HepG2 (cell line): ENCODE results near the gene TMEM165. TPM values are rescaled to one million over a fixed set of nuclear protein-coding genes. Genes with fewer than 3 reads are reported as not detected.
A peak's percentile ranks its signal among the peaks of the same experiment; 100 is the strongest.

Experiments used
- HOXA7 ChIP-seq: sonication (generic); formaldehyde crosslinking; IDR thresholded peaks from 2 replicates; pipeline ENCODE4 v1.8.1; 2022; ENCODE audit warnings: mild to moderate bottlenecking, missing genetic modification reagents, moderate library complexity
- MYC ChIP-seq: sonication (generic); formaldehyde crosslinking; IDR thresholded peaks from 2 replicates; pipeline ENCODE4 v1.9.0; 2021; ENCODE audit warnings: missing genetic modification reagents, borderline replicate concordance
- POLR2AphosphoS5 ChIP-seq: IDR thresholded peaks from 2 replicates; pipeline ENCODE4 v1.6.1; 2012; ENCODE audit warnings: low read depth, low read length
- SKI ChIP-seq: fragments of 450-650 bp; IDR thresholded peaks from one replicate; pipeline ENCODE4 v1.6.1; 2018; ENCODE audit warnings: mild to moderate bottlenecking; ENCODE audit not compliant: partially characterized antibody
- TCF12 ChIP-seq, 2 experiments: fragments of 450-650 bp in 1 of 2; sonication (generic) in 1 of 2; formaldehyde crosslinking in 1 of 2; IDR thresholded peaks; 2 replicates each; pipeline versions ENCODE4 v1.6.1 to v1.8.0; 2017 to 2022; ENCODE audit warnings: antibody characterized with exemption in 1 of 2, mild to moderate bottlenecking in 1 of 2, missing genetic modification reagents in 1 of 2, moderate library complexity in 1 of 2
- ZHX2 ChIP-seq, 2 experiments: sonication (generic) in 1 of 2; formaldehyde crosslinking in 1 of 2; IDR thresholded peaks; 2 replicates each; pipeline versions ENCODE4 v1.6.1 to v1.9.0; 2014 to 2022; ENCODE audit warnings: antibody characterized with exemption in 1 of 2, borderline replicate concordance in 1 of 2, inconsistent platforms in 1 of 2, low read depth in 1 of 2, missing genetic modification reagents in 1 of 2
- ZNF234 ChIP-seq: sonication (generic); formaldehyde crosslinking; conservative IDR thresholded peaks from 2 replicates; pipeline ENCODE4 v1.5.1; 2020; ENCODE audit warnings: mild to moderate bottlenecking, missing genetic modification reagents
- ZNF326 ChIP-seq: sonication (generic); formaldehyde crosslinking; IDR thresholded peaks from 2 replicates; pipeline ENCODE4 v1.4.0; 2020; ENCODE audit warnings: missing genetic modification reagents, borderline replicate concordance
- ZNF546 ChIP-seq: sonication (generic); formaldehyde crosslinking; conservative IDR thresholded peaks from 2 replicates; pipeline ENCODE4 v1.8.1; 2023; ENCODE audit warnings: mild to moderate bottlenecking, missing genetic modification reagents
- ZNF577 ChIP-seq: sonication (generic); formaldehyde crosslinking; IDR thresholded peaks from 2 replicates; pipeline ENCODE4 v1.4.0; 2020; ENCODE audit warnings: mild to moderate bottlenecking, low read depth, missing genetic modification reagents, borderline replicate concordance
- ZNF775 ChIP-seq: sonication (generic); formaldehyde crosslinking; IDR thresholded peaks from 2 replicates; pipeline ENCODE4 v1.4.0; 2020; ENCODE audit warnings: missing genetic modification reagents, mild to moderate bottlenecking, moderate library complexity, borderline replicate concordance
- ZSCAN12 ChIP-seq: sonication (generic); formaldehyde crosslinking; IDR thresholded peaks from 2 replicates; pipeline ENCODE4 v1.9.0; 2021; ENCODE audit warnings: mild to moderate bottlenecking, missing genetic modification reagents
- ZSCAN25 ChIP-seq: sonication (generic); formaldehyde crosslinking; IDR thresholded peaks from 2 replicates; pipeline ENCODE4 v1.8.0; 2022; ENCODE audit warnings: mild to moderate bottlenecking, missing genetic modification reagents
- polyA plus RNA-seq, 8 experiments: library from polyadenylated mRNA; depleted of rRNA in 3 of 8; stranded (reverse) in 7 of 8; unstranded in 1 of 8; fragments of >200 nt; fragmentation: Illumina TruSeq in 4 of 8; extraction: Trizol in 4 of 8; gene quantifications; 2 replicates each; pipeline versions ENCODE4 v1.2.1 to v1.2.3, GENCODE V29; 2011 to 2016; ENCODE audit warnings: low read depth in 4 of 8, missing spikeins in 1 of 8, mixed read lengths in 1 of 8; ENCODE audit not compliant: insufficient read depth in 1 of 8
- total RNA-seq, 5 experiments: library from RNA; depleted of rRNA; stranded (reverse); fragments of >200 nt; fragmentation: Illumina TruSeq; extraction: Trizol; gene quantifications; 2 replicates each; pipeline ENCODE4 v1.2.3, GENCODE V29; 2016; ENCODE audit warnings: low read depth in 1 of 5
- TF ChIP-seq, protein P1 (sequence below), 2 experiments: sonication (generic) in 1 of 2; formaldehyde crosslinking in 1 of 2; IDR thresholded peaks; 2 replicates each; pipeline versions ENCODE4 v1.5.1 to v1.6.1; 2011 to 2020; ENCODE audit warnings: borderline replicate concordance in 1 of 2, low read depth in 1 of 2, low read length in 1 of 2, mild to moderate bottlenecking in 1 of 2, missing genetic modification reagents in 1 of 2, moderate library complexity in 1 of 2
- TF ChIP-seq, protein P2 (sequence below): sonication (generic); formaldehyde crosslinking; IDR thresholded peaks from 2 replicates; pipeline ENCODE4 v1.4.0; 2020; ENCODE audit warnings: missing genetic modification reagents

Gene TMEM165
- total and polyA plus RNA-seq, 2 of the 13 experiments (the other 11 are each of a cell fraction or from before 2014, with no cell fraction given) = 54.6 to 103 TPM

DNA sequence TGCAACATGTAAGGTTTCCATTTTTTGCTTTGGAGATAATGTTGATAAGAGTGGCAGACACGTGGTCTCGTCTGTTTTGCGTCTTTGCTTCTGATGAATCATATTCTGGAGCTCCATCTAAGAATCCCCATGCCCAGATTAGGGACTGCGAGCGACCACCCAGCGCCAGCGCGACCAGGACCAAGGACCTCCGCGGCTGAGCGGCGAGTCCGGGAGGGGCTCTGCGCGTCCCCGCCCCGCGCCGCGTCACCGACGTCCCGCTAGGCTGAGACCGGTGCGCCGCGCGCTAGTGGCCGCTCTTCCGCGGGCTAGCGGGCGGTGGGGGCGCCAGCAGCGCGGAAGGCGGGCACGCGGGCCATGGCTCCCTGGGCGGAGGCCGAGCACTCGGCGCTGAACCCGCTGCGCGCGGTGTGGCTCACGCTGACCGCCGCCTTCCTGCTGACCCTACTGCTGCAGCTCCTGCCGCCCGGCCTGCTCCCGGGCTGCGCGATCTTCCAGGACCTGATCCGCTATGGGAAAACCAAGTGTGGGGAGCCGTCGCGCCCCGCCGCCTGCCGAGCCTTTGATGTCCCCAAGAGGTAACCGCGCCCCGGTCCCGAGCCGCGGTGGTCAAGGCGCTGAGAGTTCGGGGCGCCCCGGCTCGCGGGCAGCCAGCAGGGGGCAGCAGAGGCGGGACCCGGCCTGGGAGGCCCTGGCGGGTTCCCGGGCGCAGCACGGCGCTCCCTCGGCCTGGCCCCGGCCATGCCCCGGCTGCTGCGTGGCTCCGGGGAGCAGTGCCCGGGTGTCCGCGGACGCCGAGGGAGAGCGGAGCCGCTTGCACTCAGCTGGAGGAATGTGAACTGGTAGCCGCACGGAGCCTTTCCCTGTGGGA, 49.5 kb upstream of the TMEM165 start, which contains the start of gene SRD5A3 (continued):
- TF ChIP-seq ZNF546 (CRISPR knock-in tag) = no peak
- peak; percentile 58 for TF ChIP-seq ZSCAN25 (CRISPR knock-in tag)
- TF ChIP-seq, protein P1, sequence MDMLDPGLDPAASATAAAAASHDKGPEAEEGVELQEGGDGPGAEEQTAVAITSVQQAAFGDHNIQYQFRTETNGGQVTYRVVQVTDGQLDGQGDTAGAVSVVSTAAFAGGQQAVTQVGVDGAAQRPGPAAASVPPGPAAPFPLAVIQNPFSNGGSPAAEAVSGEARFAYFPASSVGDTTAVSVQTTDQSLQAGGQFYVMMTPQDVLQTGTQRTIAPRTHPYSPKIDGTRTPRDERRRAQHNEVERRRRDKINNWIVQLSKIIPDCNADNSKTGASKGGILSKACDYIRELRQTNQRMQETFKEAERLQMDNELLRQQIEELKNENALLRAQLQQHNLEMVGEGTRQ (IDR thresholded peaks at IDR 0.05; ENCODE audit: low read depth, low read length) = no peak
- TF ChIP-seq, protein P1 (CRISPR knock-in tag; IDR thresholded peaks at IDR 0.05; ENCODE audit: borderline replicate concordance) = peak; percentile 29; the same call in 1 of the 2 replicates
- TF ChIP-seq ZSCAN12 (CRISPR knock-in tag) = no peak
- TF ChIP-seq ZNF775 = no peak
- no peak for TF ChIP-seq ZNF577
- no peak for TF ChIP-seq TCF12 (IDR thresholded peaks at IDR 0.05)
- TF ChIP-seq TCF12 (CRISPR knock-in tag; IDR thresholded peaks at IDR 0.05) = peak; percentile 31; the same call in 1 of the 2 replicates
- no peak for TF ChIP-seq ZNF326 (CRISPR knock-in tag)
- TF ChIP-seq ZNF234 = no peak; the same call in 1 of the 2 replicates
- TF ChIP-seq POLR2AphosphoS5 = peak; percentile 45
- no peak for TF ChIP-seq SKI
- TF ChIP-seq, protein P2, sequence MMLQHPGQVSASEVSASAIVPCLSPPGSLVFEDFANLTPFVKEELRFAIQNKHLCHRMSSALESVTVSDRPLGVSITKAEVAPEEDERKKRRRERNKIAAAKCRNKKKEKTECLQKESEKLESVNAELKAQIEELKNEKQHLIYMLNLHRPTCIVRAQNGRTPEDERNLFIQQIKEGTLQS (CRISPR knock-in tag) = peak; percentile 49; the same call in 1 of the 2 replicates
- no peak for TF ChIP-seq HOXA7 (CRISPR knock-in tag)
- peak; percentile 90 for TF ChIP-seq MYC
- TF ChIP-seq ZHX2 (IDR thresholded peaks at IDR 0.05; ENCODE audit: low read depth) = 0 out of 2 replicates have a peak, but pooled peaks have one; percentile 11
- no peak for TF ChIP-seq ZHX2 (CRISPR knock-in tag; IDR thresholded peaks at IDR 0.05; ENCODE audit: borderline replicate concordance)
